Mammary epithelial cell (primary cell): ENCODE results near the gene CMTM7.

Source experiments
- EZH2 ChIP-seq: IDR thresholded peaks from 2 replicates; pipeline ENCODE4 v1.6.1; 2012; ENCODE audit warnings: low read length, inconsistent platforms, borderline replicate concordance
- TF ChIP-seq, protein P1 (sequence below), 2 donors: IDR thresholded peaks in 1 of 2; conservative IDR thresholded peaks in 1 of 2; 2 replicates each; pipeline ENCODE4 v1.5.1; 2011 to 2012; ENCODE audit warnings: inconsistent platforms in 2 of 2, low read length in 2 of 2, mild to moderate bottlenecking in 2 of 2, control low read depth in 1 of 2, low read depth in 1 of 2; ENCODE audit not compliant: insufficient read depth in 1 of 2; ENCODE audit errors: extremely low read depth in 1 of 2

DNA sequence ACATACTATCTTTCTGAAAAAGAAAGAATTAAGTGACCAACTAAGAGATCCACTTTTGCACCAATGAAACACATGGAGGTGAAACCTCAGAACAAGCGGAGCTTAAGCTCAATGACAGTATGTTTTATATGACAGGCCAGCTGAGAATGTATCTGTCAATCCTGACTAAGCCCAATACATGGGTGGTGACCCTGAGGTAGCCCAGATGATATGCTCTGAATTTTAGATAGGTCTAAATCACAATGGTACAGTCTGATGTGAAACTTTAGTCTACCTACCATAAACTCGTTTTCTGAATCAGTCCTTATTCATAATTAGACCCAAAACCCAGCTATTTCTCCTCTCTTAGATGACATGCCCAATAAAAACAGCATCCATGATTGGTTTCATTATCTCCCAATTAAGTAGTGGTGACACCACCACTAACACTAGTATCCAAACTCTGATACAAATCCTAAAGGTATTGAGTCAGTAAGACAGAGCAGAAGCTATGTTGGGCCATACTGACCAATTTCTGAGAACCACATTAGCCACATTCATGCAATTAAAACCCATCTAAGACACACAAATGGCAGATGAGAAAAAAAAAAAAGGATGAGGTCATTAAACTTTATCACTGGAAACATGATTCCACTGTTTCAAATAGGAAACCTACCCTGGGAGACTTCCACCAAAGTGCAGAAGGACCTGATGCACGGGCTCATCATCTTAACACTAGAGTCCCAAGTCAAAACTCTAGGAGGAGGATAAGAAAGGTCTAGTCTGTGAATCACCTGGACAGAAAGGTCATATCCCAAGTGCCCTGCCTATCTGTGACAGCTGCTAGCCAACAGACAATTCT is 90.4 kb downstream of the CMTM7 start:
- TF ChIP-seq, protein P1, sequence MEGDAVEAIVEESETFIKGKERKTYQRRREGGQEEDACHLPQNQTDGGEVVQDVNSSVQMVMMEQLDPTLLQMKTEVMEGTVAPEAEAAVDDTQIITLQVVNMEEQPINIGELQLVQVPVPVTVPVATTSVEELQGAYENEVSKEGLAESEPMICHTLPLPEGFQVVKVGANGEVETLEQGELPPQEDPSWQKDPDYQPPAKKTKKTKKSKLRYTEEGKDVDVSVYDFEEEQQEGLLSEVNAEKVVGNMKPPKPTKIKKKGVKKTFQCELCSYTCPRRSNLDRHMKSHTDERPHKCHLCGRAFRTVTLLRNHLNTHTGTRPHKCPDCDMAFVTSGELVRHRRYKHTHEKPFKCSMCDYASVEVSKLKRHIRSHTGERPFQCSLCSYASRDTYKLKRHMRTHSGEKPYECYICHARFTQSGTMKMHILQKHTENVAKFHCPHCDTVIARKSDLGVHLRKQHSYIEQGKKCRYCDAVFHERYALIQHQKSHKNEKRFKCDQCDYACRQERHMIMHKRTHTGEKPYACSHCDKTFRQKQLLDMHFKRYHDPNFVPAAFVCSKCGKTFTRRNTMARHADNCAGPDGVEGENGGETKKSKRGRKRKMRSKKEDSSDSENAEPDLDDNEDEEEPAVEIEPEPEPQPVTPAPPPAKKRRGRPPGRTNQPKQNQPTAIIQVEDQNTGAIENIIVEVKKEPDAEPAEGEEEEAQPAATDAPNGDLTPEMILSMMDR (conservative IDR thresholded peaks at IDR 0.05 in 1 of 2, IDR thresholded peaks at IDR 0.05 in 1 of 2; ENCODE audit: extremely low read depth in 1 of 2, insufficient read depth in 1 of 2, low read depth in 1 of 2, low read length in 2 of 2): no peak
- no peak for TF ChIP-seq EZH2
